Lower leg skin (tissue), 4 donors: ENCODE data around the gene PAPLN. TPM values are rescaled to one million over a fixed set of nuclear protein-coding genes. Genes with fewer than 3 reads are reported as not detected.

Experiments used
- DNase-seq, 2 donors: peaks; one replicate each; pipeline ENCODE4 v3.0.0-alpha.2; 2019; ENCODE audit warnings: low spot score in 2 of 2
- H3K4me3 ChIP-seq: fragments of 200-600 bp; sonication (generic); 2 replicates; pipeline ENCODE4 v1.5.1; 2017; ENCODE audit warnings: mild to moderate bottlenecking, low read depth; ENCODE audit not compliant: poor library complexity, severe bottlenecking
- CTCF ChIP-seq, 3 donors: fragments of 450-650 bp; IDR thresholded peaks; one replicate each; pipeline ENCODE4 v1.5.1; 2016; ENCODE audit warnings: antibody characterized with exemption in 3 of 3, mild to moderate bottlenecking in 3 of 3, moderate library complexity in 2 of 3
- POLR2A ChIP-seq, 2 donors: fragments of 450-650 bp; IDR thresholded peaks; one replicate each; pipeline ENCODE4 v1.6.1; 2016 to 2017; ENCODE audit warnings: antibody characterized with exemption in 2 of 2, mild to moderate bottlenecking in 1 of 2, moderate library complexity in 1 of 2
- WGBS, 2 donors: methylation state at CpG; one replicate each; pipeline ENCODE4 v1.1.5; 2018; 5-methylcytosine and 5-hydroxymethylcytosine counted together
- intact Hi-C: fragments of 100-400 bp; cut with DNase I; formaldehyde crosslinking; loops from one replicate; pipeline ENCODE4 v1.15.0; 2023; ENCODE audit warnings: low total_unique reads
- total RNA-seq, 4 donors: library from RNA; depleted of rRNA; stranded (reverse); fragments of >200 nt; gene quantifications; one replicate each; pipeline ENCODE4 v1.1.0, GENCODE V29; 2016

PAPLN gene
- total RNA-seq, 4 donors from 2014 or later, result 11.2 to 36.4 (median 22.6) TPM

DNA sequence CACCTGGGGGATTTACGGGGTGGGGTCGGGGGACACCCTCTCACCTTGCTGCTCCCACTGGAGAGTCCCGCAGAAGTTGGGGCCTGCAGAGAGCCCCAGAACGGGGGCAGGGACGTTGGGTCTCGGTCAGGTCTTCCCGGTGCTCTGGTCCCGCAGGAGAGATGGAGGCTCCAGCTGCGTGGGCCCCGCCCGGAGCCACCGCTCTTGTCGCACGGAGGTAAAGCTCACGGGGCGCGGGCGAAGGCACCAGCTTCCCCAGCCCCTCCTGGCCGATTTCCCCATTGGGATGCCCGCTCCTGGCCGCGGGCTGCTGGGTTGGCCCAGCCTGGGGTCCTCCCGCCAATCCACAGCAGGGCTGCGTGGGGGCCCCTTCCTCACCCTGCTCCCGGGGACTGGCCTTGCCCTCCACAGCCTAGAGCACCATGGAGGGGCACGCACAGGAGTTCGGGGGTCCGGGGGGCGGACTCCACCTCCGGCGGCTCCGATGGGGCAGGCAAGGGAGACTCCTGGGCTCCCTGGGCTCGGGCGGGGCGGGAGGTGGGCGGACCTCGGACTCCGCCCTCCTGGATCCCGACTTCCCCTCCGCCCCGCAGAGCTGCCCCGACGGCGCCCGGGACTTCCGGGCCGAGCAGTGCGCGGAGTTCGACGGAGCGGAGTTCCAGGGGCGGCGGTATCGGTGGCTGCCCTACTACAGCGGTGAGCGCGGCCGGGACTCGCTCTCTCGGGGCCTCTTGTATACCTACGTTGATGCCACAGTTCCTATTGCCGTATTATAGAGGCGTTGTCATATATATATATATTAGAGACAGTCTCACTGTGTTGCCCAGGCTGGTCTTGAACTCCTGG lies 8.4 kb downstream of the PAPLN start:
- TF ChIP-seq CTCF (IDR thresholded peaks at IDR 0.05) (no peak), POLR2A (IDR thresholded peaks at IDR 0.05) (no peak)
- WGBS, 2 donors, result 16 to 23% methylated on average over 30 to 57 of the region's 64 CpGs
- intact Hi-C loops, result no loop called here
- peak overlapping the region; percentile 26 for H3K4me3 ChIP-seq
- DNase-seq, result peak in 1 of 2 donors; percentile 92

DNA sequence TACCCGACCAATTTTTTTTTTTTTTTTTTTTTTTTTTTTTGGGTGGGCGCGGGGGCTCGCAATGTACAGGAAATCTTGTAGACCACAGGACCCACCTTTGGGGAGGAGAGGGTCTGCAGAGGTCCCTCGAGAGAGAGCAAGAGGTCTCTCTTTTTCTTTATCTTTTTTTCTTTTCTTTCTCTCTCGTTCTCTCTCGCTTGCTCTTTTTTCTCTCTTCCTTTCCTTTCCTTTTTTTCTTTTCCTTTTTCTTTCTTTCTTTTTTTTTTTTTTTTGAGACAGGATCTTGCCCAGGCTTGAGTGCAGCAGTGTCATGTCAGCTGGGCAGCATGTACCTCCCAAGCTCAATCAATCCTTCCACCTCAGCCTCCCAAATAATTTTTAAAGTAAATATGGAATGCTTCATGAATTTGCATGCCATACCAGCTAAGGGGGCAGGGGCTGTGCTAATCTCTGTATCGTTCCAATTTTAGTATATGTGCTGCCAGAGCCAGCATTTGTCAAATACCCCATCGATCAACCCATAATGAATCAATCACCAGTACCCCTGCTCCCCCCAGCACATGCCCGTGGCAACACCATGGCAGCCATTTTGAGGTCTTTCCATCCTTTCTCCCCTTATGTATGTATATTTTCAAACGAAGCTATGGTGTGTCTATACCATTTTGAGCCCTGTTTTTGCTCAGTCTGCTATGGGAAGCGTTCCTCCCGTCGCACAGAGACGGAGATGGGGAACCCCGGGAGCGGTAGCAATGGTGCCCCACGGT lies 9.3 kb downstream of the PAPLN start:
- intact Hi-C loops, result no loop called here
- no peak for DNase-seq
- no peak overlapping the region for H3K4me3 ChIP-seq
- no peak for TF ChIP-seq POLR2A (IDR thresholded peaks at IDR 0.05)
- no peak for TF ChIP-seq CTCF (IDR thresholded peaks at IDR 0.05)
- whole genome bisulfite sequencing, 2 donors, result 62 to 82% methylated on average over 18 of the region's 18 CpGs

DNA sequence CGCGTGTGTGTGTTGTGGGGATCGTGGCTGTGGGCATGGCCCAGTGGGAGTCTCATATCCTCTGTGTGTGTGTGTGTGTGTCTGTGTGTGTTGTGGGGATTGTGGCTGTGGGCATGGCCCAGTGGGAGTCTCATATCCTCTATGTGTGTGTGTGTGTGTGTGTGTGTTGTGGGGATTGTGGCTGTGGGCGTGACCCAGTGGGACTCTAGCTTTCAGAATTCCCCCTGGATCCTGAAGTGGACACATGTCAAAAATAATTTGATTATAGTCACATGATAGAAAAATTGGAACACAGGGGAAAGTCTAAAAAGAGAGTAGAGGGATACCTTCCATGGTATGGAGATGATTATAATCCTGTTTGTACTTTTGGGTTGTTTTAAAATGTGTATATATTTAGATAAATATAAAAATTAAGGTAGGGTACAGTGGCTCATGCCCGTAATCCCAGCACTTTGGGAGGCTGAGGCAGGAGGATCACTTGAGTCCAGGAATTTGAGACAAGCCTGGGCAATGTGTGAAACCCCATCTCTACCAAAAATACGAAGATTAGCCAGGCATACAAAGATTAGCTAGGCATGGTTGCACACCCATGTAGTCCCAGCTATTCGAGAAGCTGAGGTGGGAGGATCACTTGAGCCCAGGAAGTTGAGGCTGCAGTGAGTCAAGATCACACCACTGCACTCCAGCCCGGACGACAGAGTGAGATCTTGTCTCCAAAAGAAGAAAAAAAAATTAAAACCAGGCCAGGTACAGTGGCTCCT lies 11.0 kb downstream of the PAPLN start:
- DNase-seq, result no peak
- H3K4me3 ChIP-seq, result no peak overlapping the region
- WGBS, 2 donors, result 52 to 64% methylated on average over 7 of the region's 9 CpGs
- TF ChIP-seq CTCF (IDR thresholded peaks at IDR 0.05), result no peak
- TF ChIP-seq POLR2A (IDR thresholded peaks at IDR 0.05), result no peak
- intact Hi-C loops, result no loop called here

- intact Hi-C loops, result no loop called here
- TF ChIP-seq POLR2A (IDR thresholded peaks at IDR 0.05) (no peak), CTCF (IDR thresholded peaks at IDR 0.05) (no peak)
- 81 to 100% methylated on average over 1 of the region's 1 CpG for WGBS, 2 donors
- DNase-seq, result no peak
- no peak overlapping the region for H3K4me3 ChIP-seq
These were observed 11.8 kb downstream of the PAPLN start for GRCh38 chr14:73249108-73249507.

DNA sequence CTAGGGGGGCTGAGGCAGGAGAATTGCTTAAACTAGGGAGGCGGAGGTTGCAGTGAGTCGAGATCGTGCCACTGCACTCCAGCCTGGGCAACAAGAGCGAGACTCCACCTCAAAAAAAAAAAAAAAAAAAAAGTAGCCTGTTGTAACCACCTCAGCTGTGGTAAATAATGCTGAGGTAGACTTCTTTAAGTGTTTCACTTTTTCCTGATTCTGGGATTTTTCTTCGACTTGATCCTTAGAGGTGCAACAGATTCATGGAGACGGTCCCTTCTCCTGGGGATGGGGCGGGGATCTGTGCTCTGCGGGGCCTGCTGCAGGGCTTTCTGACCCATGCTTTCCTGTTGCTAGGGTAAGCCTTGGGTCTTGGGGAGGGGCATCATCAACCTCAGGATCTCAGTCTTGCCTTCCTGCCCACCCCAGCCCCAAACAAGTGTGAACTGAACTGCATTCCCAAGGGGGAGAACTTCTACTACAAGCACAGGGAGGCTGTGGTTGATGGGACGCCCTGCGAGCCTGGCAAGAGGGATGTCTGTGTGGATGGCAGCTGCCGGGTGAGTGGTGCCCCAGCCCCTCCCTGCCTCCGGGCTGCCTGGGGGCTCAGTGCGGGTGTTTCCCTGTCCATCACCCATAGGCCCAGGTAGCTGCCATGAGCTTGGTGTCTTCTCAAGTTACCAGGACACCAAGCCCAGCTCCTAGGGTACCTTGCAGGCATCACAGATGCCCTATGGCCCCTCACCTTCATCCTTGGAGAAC lies 12.4 kb downstream of the PAPLN start:
- TF ChIP-seq POLR2A (IDR thresholded peaks at IDR 0.05) (no peak), CTCF (IDR thresholded peaks at IDR 0.05) (no peak)
- 80 to 91% methylated on average over 12 to 13 of the region's 13 CpGs for WGBS, 2 donors
- intact Hi-C loops, result no loop called here
- DNase-seq, result no peak
- H3K4me3 ChIP-seq, result no peak overlapping the region
